ENCODE results near the gene PEX11A.

GRCh38 chr15:89679212-89679611 lies 11.3 kb downstream of the PEX11A start, which contains the start of gene PLIN1:
- TF ChIP-seq CTCF (IDR thresholded peaks at IDR 0.05) (no peak), POLR2AphosphoS5 (IDR thresholded peaks at IDR 0.05) (no peak)
